NCI-H82 treated with DMSO at 0.1 percent for 48 hours (cell line): Measurements from ENCODE around the gene RPL41.
"Not testable (repeated sequence)": the region's sequence is repeated elsewhere in the genome, so short reads cannot be mapped to it uniquely, and the experiment has no call there.

Experiments used
- DNase-seq: peaks from one replicate; lab custom pipeline; 2025; ENCODE audit not compliant: unreplicated experiment; lab: John Stamatoyannopoulos, UW

Gene RPL41

GRCh38 chr12:56102683-56103065, 13.8 kb upstream of the RPL41 start:
- no peak for DNase-seq

- DNase-seq: no peak
Measured at GRCh38 chr12:56103066-56103711, 13.2 kb upstream of the RPL41 start.

GRCh38 chr12:56103823-56104108, 12.7 kb upstream of the RPL41 start:
- DNase-seq: no peak

DNA sequence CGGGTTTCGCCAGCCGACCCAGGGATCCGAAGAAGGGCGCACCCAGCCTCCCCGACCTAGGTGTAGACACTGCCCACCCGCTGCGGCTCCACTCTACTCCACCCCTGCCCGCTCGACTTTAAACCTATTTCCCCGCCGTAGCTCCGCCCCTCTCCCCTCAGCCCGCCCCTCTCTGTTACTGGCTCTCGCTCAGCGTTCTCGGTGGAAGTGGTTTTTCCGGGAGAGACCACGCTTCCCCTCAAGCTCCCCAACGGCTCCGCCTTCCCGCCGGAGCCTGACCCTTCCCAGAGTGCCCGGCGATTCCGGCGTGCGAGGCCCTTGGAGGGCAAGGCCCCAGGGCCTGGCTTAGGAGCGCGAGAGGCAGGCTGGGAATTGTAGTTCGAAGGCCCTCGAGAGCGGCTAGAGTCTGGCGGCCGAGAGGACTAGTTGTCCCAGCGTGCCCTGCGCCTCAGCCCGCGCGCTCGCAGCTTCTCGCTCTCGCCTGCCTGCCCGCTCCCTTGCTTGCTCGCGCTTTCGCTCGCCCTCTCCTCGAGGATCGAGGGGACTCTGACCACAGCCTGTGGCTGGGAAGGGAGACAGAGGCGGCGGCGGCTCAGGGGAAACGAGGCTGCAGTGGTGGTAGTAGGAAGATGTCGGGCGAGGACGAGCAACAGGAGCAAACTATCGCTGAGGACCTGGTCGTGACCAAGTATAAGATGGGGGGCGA, 12.2 kb upstream of the RPL41 start, which contains the start of gene PA2G4:
Gene PA2G4, plus strand, starts transcription at position 451 of the 706 bp plus-strand sequence. Its CDS starts 179 bp downstream, at position 630.
- peak; percentile 95 for DNase-seq

DNA sequence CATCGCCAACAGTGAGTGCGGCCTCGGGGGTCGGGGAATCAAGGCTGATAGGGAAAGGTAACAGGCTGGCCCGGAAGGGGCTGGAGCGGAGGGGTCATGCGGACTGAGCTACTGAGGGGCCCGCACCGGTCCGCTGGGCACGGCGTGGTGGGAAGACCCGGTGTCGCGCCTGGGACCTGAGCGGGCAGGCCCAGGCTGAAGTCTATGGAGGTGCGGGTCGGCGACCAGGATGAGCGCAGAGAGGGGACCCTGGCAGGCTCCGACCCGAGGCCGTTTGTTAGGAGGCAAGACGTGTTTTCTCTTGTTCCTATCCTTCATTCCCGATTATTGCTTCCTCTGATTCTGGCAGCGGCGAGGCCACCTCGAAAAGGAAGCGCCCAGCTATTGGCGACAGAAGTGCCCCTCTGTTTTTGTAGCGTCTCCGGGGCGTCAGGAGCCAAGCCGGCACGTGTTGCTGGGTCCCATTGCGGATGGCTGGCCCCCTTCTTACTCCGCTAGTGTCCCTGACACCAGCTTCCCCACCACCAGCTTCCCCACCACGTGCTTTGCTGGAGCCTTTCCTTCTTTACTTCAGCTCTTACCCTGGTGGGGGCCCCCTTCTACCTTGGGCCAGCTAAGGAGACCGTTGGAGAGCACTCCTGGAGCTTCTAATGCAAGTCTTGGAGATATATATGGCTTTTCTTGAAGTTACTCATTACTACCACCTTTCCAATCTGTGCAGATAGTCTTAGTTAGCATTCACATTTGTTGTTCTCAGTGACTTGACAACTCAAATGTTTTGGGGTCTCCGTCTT, 11.4 kb upstream of the RPL41 start:
- DNase-seq: no peak

DNA sequence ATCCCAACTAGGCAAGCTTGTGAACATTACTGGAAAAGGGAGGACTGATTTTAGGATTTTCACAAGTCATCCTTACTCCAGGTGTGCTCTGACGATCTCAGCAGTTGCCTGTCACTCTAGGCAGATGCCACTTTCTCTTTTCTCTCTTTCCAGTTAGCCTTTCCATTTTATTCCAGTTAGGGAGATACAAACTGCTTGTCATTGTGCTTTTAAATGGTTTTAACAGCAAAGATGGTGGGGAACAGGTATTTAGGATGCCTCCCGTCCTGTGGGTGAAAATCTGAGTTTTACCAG, 10.9 kb upstream of the RPL41 start:
- DNase-seq: no peak

DNA sequence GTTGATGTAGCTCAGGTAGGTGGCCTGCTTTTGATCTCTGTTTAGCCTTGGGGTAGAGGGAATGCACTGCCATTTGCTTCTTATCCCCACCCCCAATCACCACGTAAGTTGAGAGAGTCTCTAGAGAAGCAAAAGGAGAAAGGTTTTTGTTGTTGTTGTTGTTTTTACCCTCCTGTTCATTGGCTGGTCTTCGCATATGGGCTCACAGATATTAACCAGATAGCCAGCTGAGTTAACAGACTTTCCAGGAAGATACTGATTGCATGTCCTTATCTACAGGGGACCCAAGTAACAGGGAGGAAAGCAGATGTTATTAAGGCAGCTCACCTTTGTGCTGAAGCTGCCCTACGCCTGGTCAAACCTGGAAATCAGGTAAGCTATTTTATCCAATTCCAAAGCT, 9.2 kb upstream of the RPL41 start:
- no peak for DNase-seq

- DNase-seq: no peak
Measured at GRCh38 chr12:56110571-56110970, 5.9 kb upstream of the RPL41 start.

DNA sequence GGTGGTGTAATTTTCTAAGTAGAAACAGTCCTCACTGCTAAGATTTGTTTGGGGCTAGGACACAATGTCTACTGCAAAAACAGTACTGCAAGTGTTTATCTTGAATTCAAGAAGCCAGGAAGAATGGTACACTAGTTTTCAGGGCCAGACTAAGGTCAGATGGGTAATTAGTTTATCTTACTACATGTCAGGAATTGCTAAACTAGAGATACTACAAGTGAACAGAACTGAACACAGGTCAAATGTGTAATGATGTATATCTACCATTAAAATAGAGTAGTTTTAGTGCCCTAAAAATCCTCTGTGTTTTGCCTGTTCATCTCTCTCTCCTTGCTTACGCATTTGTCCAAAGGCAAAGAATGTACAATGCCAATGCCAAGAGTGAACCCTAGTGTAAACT, 2.3 kb upstream of the RPL41 start:
- no peak for DNase-seq

- DNase-seq: no peak
Measured at GRCh38 chr12:56115329-56115728, 1.1 kb upstream of the RPL41 start.

DNA sequence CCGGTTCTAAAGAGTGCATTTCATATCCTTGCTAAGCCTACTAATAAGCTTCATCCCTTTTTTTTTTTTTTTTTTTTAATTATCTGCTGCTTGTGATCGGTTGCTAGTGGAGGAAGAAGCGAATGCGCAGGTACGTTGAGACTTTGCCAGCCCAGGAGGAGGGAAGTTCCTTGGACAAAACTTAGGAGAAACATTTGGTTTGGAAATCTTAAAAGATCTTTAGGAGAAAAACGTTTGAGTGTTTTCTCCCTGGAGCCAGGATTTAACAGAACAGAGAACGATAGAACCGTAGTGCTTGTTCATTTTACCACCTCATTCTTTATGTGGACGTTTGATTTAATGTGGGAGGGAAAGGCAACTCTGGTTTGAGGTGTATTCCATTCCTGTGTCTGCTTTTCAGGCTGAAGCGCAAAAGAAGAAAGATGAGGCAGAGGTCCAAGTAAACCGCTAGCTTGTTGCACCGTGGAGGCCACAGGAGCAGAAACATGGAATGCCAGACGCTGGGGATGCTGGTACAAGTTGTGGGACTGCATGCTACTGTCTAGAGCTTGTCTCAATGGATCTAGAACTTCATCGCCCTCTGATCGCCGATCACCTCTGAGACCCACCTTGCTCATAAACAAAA, 761 bp downstream of the RPL41 start:
- not testable (repeated sequence) for DNase-seq

DNA sequence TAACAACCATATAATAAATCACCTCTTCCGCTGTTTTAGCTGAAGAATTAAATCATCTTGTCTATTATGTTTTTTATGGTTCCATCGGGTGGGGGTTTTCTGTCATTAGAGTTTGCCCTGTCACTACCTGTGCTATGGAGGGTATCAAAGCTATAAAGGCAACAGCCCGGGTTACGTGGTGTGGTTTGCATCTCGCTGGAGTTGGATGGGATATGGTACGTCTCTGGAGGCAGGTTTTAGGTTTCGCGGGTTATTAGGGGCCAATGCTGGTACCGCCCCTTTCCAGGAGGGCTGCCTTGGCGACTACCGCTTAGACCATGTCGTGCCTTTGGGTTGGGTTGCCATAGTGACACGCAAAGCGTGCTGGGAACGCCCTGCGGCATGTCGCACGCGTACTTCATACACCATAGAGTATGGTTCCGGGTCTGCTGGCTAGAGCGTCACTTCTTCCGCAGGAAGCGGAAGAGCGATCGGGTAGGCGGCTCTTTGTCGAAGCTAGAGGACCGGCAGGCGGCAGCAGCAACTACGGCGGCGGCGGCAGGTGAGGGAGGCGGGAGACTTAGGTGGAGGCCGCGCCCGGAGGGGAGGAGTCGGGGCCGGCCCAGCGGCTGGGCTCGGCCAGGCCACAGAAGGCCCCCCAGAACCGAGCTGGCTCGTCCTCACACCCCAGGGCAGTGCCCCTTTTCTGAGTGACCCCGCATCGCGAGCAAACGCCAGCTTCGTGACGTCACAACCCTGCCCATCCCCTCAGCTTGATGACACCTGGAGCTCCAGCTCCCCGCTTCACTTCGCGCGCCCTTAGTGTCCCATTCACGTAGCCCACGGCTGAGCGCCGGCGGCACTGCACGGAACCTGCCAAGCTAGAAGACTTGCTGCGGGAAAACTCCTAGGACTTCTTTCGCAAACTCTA, 1.6 kb downstream of the RPL41 start, which contains the start of gene ZC3H10:
Gene ZC3H10, plus strand, starts transcription at position 489 of the 910 bp plus-strand sequence. CDS start 2,297 bp downstream, outside the sequence.
- peak; percentile 98 for DNase-seq

DNA sequence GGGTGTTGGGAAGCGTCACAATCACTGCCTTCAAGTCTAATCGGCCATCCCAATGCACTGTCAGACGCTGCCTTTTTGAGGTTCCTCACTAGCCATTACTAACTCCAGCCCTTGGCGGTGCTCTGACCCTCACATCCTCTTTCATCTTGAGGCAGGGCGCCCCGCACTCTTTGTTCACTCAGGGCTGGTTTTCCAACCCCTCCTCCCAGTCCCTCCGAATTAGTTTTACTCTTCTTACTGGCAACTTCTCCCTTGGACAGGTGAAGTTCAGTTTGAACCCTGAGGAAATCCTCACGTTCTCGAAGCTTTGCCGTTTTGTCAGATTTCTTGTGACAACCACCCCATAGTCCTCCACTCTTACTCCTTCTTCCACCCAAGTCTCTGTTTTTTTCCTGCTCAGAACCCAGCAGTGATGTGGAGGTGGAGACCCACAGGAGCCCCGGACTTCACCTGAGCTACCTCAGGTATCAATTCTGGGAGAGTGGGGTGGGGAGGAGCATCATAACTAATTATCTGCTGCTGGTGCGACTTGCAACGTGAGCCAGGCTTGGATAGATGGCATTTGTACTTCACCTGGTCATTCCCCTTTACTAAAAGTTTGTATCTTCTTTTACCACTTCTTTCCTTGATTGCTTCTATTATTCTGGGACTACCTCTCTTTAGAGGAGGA, 2.4 kb downstream of the RPL41 start:
- peak; percentile 12 for DNase-seq

GRCh38 chr12:56119361-56119796, 2.9 kb downstream of the RPL41 start:
- peak; percentile 89 for DNase-seq

DNA sequence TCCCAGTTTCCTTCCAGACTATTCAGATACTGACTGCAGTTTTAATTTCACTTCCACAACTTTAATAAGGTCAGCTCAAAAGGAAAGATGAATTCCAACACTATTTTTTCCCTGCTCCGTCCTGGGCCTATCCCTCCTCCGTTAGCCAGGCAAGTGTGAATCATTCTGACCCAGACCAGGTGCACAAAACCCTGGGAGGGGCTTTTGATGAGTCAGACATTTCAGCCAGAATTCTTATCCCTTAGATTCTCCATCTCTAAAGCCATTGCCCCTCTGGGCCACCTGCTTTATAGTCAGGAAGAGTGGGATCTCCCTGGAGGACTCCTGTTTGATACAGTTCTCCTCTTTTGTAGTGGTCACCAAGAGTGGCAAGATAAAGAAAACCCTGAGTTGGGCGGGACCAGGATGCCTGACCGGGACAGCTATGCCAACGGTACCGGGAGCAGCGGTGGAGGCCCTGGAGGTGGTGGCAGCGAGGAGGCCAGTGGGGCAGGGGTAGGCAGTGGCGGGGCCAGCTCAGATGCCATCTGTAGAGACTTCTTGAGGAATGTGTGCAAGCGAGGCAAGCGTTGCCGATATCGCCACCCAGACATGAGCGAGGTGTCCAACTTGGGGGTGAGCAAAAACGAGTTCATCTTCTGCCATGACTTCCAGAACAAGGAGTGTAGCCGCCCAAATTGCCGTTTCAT, 3.9 kb downstream of the RPL41 start:
- no peak for DNase-seq

DNA sequence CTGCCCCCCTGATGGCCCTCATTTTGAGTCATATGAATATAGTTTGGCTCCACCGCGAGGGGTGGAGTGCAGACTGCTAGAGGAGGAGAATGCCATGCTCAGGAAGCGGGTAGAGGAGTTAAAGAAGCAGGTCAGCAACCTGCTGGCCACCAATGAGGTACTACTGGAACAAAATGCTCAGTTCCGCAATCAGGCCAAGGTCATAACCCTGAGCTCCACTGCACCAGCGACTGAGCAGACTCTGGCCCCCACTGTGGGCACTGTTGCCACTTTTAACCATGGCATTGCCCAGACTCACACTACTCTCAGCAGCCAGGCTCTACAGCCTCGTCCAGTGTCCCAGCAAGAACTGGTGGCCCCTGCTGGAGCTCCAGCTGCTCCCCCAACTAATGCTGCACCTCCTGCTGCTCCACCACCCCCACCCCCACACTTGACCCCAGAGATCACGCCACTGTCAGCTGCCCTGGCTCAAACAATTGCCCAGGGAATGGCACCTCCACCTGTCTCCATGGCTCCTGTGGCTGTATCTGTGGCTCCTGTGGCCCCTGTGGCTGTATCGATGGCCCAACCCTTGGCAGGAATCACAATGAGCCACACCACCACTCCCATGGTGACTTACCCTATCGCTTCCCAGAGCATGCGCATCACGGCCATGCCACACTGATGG, 4.9 kb downstream of the RPL41 start:
- no peak for DNase-seq

GRCh38 chr12:56122637-56123036, 6.2 kb downstream of the RPL41 start:
- no peak for DNase-seq

DNA sequence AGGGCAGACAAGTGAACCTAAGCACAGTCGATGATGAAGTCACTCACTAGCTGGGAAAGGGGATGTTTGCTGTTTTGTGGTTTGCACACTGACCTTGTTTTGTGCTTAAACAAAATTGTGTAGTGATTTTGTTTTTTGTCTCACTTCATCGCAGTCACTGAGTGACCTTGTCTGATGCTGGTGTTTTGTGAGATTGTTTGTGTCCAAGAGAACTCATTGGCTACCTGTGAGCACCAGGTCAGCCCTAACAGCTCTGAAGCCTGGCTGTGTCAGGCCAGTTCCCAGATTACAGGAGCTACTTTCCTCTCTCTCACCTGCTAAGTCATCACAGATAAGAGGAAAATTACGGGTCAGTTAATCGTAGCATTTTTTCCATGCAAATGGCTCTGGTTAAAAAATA, 7.7 kb downstream of the RPL41 start:
- DNase-seq: no peak

- DNase-seq: no peak
Measured at GRCh38 chr12:56126732-56127239, 10.4 kb downstream of the RPL41 start.
